OCI-LY1 (cell line): ENCODE results near the gene CACNA1C.

Experiments used
- EZH2 ChIP-seq: fragments of 200-600 bp; sonication (generic), shearing (Covaris generic); IDR thresholded peaks from 2 replicates; pipeline ENCODE4 v1.8.0; 2017; ENCODE audit warnings: borderline replicate concordance, mixed run types, mild to moderate bottlenecking, antibody characterized with exemption, low read length, moderate library complexity, mixed read lengths
- TF ChIP-seq, protein P1 (sequence below): fragments of 200-600 bp; sonication (generic), shearing (Covaris generic); IDR thresholded peaks from 2 replicates; pipeline ENCODE4 v1.5.1; 2017; ENCODE audit warnings: mild to moderate bottlenecking, antibody characterized with exemption, low read length, moderate library complexity, mixed read lengths

DNA sequence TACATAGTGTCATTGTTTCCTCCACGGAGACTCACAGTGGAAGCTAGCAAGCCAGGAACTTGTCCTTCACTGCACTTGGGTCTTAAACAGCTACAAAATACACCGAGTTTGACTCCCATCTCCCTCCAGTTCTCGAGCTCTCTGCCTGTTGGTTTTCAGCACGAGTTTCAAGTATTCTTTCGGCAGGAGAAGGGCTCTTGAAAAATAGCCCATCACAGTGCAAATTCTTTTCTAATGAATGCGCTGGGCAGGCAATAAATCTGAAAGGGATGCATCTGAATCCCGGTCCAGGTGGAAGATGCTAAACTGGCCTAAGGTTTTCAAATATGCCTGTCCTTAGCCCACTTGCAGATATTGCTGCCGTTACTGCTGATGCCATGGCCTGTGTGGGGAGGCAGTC is 173.9 kb downstream of the CACNA1C start:
- TF ChIP-seq, protein P1, sequence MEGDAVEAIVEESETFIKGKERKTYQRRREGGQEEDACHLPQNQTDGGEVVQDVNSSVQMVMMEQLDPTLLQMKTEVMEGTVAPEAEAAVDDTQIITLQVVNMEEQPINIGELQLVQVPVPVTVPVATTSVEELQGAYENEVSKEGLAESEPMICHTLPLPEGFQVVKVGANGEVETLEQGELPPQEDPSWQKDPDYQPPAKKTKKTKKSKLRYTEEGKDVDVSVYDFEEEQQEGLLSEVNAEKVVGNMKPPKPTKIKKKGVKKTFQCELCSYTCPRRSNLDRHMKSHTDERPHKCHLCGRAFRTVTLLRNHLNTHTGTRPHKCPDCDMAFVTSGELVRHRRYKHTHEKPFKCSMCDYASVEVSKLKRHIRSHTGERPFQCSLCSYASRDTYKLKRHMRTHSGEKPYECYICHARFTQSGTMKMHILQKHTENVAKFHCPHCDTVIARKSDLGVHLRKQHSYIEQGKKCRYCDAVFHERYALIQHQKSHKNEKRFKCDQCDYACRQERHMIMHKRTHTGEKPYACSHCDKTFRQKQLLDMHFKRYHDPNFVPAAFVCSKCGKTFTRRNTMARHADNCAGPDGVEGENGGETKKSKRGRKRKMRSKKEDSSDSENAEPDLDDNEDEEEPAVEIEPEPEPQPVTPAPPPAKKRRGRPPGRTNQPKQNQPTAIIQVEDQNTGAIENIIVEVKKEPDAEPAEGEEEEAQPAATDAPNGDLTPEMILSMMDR, result no peak
- TF ChIP-seq EZH2, result no peak
